Occipital lobe (tissue), 2 donors: ENCODE measurements around the gene APBA2. TPM values are rescaled to one million over a fixed set of nuclear protein-coding genes. Genes with fewer than 3 reads are reported as not detected.

Source experiments
- DNase-seq: peaks from one replicate; lab custom pipeline; 2025; lab: John Stamatoyannopoulos, UW
- total RNA-seq: library from RNA; depleted of rRNA; stranded (reverse); fragments of >200 nt; gene quantifications from one replicate; pipeline ENCODE4 v1.2.3, GENCODE V29; 2014

Gene APBA2
- total RNA-seq, 1 donor from 2014 or later = 108 TPM

DNA sequence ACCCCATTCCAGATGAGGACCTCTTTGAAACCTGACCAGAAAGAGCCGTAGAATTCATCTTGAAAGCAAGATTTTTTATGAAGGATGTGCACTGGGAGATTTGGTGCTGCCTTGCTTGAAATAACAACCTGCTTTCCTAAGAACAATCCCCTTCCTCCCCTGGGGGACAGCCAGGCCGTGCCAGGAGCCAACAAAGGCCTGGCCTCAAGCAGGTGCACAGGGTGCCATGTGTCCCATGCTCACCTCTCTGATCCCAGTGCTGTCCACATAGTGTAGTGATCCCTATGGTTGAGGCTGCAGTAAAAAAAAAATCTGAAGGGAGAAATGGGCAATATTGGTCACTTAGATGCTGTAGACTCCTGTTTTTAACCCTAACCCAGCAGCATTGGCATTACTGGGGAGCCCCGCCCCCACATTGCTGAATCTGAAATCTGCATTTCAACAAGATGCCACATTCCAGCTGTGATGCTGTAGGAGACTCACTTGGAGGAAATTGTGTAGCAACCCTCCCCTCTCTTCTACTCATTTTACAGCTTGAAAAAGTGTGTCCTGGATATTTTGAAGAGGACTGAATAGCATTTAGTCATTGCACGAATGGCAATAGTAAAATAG, 171.2 kb downstream of the APBA2 start:
- no peak for DNase-seq

- DNase-seq = no peak
Observed at GRCh38 chr15:29057856-29058255, 172.1 kb downstream of the APBA2 start.

DNA sequence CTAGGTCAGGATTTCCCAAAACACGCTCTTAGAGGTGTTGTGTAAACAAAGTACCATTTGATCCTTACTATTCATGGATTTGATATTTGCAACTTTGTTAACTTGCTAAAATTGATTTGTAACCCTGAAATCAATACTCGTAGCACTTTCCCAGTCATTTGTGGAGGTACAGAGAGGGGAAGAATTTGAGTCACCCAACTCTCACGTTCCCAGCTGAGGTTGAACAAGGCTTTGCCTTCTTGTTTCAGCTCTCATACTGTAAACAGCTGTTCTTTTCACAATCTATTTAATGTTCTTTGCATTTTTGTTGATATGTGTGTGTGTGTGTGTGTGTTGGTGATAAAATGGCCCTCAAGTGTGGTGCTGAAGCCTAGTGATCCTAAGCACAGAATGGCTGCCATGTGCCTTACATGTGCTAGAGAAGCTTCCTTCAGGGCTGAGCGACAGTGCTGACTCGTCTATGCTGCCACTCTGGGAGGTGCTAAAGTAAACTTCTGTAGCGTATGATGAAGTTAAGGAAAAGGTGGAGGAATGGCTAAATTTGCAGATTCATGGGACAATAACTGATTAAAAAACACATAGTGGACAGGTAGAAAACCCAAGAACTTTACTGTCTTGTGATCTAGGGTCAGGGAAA, 173.2 kb downstream of the APBA2 start:
- DNase-seq = no peak

DNA sequence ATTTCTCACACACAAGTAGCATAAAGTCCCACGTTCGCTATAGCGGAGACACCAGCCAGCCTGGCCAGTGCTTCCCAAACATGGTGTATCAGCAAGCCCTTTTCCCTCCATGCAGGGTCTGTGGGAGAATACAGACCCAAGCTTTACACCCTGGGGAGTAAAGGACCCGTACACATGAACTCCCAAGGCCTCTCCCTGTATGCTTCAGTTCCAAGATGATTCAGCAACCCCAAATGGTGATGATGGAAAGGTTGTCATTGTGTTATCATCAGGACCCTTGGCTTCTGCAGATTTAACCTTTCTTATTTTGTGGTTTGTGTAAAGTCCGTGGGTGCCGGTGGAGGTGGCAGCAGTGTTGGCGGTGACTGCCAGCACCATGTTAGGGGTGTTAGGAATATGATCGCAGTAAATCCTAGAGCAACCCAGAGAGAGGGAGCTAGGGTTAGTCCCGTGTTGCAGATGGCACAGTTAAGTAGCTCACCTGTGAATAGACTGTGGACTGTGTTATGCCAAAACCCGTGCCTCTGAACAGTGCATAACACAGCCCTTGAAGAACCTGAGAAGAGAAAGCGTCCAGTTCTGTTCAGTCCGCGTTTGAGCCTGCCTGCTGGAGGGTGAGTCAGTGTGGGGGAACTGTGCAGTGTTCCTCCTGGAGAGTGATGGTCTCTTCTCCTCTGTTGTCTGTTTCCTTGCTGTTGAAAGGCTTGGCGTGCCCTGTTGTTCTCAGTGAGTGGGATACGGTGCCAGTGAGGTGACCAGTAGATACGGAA, 174.3 kb downstream of the APBA2 start:
- no peak for DNase-seq

DNA sequence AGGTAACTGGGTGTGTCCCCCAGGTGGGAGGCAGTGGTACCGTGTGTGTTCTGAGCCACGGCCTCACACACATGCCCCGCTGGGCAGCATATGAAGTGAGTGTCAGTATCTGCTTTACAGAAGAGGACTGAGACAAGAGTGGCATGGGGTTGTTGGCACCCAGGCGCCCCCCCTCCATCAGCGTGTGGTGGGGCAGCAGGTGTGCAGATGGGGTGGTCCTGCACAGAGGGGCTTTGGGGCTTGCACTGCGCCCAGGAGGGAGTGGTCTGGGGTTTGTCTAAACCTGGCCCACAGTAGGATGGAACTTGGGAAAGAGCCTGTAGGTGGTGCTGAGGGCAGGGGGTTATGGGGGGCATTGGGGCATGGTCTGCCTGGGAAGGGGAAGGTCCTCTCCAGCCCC, 176.0 kb downstream of the APBA2 start:
- no peak for DNase-seq

- DNase-seq = no peak
Observed at GRCh38 chr15:29062179-29062591, 176.4 kb downstream of the APBA2 start.

DNA sequence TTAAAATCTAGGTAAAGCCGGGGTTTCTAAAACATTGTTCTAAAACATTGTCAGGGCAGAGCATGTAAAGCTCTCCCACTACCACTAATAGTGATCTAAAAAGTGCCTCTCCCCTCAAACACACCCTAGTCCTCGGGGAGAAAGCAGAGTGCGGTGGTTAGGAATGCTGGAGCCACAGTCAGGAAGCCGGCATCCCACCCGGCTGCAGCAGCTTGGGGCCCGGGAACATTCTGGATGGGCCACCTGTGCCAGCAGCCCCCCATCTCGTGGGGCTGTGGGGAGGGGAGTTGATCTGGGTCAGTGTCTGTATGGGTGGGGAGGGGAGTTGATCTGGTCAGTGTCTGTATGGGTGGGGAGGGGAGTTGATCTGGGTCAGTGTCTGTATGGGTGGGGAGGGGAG, 176.9 kb downstream of the APBA2 start:
- DNase-seq = no peak

DNA sequence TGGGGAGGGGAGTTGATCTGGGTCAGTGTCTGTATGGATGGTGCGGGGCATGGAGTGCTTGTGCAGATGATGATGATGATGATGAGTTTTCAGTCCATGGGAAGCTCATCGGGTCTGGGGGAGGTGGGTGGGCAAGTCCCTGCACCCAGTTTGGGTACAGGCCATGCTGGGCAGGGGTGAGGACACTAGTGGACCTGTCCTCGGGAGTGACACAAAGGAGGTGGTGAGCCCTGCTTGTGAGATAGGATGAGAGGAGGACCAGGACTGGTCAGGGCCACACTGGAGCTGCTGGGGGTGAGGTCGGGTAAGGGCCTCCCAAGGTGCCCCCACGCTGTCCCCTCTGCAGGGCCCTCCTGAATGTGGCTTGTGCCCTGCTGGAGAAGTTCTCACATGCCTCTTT, 177.9 kb downstream of the APBA2 start:
- no peak for DNase-seq

GRCh38 chr15:29064290-29064689, 178.5 kb downstream of the APBA2 start:
- DNase-seq = no peak

- no peak for DNase-seq
Observed at GRCh38 chr15:29064731-29065130, 179.0 kb downstream of the APBA2 start.

- no peak for DNase-seq
Observed at GRCh38 chr15:29065571-29065970, 179.8 kb downstream of the APBA2 start.

DNA sequence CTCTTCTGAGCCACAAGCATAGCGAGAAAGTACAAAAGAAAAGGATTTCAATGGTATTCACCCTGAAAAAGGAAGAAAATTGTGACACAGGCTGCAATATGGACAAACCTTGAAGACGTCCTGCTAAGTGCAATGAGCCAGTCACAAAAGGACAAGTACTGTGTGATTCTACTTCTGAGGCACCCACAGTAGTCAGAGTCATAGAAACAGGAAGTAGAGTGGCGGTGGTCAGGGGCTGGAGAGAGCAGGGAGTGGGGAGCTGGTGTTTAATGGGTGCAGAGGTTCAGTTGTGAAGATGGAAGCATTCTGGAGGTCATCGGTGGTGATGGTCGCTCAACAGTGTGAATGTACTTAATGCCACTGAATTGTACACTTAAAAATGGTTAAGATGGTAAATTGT, 180.5 kb downstream of the APBA2 start:
- DNase-seq = no peak

- DNase-seq = no peak
Observed at GRCh38 chr15:29066838-29067237, 181.1 kb downstream of the APBA2 start.

DNA sequence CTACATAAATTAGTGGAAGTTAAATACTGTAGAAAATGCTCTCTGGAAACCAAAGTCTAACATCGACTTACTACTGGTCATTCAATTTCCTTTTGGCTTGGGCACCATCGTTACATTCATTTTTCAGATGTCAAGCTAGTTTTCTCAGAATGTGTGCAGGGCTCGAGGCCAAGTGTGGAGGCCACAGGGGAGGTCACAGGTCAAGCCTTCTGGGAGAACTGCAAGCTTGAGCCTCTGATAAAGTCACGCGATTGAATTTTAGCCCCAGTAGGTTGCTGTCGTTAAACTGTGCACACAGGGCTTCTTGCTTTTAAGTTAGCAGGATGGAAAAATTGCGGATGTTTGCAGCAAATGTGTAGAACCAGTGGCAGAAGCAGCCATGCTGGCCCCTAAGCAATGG, 182.2 kb downstream of the APBA2 start:
- DNase-seq = no peak

GRCh38 chr15:29070471-29071231, 184.9 kb downstream of the APBA2 start:
- no peak for DNase-seq

DNA sequence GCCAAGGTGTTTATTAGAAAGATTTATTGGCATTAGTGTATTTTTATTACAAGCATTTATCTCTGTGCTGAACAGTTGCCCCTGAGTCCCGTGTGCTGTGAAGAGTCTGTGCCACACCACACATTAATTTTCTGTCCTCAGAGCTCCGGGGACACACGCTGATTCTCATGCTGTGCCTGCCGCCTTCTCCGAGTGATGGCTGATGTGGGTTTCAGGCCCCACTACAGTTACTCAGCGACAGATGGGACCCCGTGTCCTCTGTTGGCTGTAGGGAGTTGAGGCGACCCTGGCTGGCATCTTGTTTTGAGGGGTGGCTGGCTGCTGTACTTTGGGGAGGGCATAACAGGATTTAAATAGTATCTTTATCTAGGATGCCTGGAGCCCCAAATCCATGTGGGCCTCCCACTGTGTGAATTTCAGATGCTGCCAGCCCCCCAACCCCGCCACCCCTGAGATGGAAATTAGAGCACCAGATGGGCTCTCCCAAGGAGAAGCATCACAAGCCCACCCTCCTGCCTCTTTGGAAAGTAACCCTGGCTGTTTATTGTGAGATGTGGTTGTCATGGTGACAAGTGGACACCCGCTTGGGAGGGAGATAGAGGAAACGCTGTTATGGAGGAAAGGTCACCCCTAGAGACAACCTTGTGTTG, 185.6 kb downstream of the APBA2 start:
- DNase-seq = no peak

DNA sequence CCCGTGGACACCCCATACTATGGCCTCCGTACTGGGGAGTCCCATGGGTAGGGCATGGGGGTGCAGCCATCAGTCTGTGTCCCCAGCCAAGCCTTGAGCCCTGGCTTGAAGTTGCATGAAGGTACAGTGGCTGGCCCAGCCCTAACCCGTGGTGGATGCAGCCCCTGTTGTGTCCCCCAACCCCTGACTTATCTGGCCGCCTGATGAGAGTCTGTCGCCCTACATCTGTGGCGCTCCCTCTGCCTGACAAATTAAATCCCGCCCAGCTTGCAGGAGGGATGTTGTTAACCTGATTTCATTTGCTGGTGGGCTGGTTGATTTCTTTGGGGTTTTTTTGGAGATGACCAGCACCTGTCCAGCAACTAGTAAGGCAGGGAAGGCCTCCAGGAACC, 186.1 kb downstream of the APBA2 start:
- no peak for DNase-seq

DNA sequence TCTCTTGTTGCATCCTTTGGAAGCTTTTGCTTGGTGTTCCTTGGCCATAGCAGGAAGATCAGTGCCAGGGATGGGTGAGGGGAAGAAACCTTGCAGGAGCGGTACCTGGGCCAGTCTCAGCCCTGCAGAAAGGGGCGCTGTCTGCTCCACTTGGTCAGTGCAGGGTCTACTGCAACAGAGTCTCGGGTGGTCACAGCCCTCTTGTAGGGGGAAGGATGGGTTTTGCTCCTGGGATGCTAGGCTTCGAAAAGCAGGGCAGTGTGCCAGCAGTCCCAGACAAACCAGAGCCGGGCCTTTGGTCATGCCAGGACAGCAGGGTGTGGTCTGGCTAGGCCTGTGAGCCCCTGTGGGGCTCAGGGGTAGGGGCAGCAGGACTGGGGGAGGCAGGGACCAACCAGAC, 186.7 kb downstream of the APBA2 start:
- no peak for DNase-seq

- DNase-seq = no peak
Observed at GRCh38 chr15:29074045-29074444, 188.3 kb downstream of the APBA2 start.

DNA sequence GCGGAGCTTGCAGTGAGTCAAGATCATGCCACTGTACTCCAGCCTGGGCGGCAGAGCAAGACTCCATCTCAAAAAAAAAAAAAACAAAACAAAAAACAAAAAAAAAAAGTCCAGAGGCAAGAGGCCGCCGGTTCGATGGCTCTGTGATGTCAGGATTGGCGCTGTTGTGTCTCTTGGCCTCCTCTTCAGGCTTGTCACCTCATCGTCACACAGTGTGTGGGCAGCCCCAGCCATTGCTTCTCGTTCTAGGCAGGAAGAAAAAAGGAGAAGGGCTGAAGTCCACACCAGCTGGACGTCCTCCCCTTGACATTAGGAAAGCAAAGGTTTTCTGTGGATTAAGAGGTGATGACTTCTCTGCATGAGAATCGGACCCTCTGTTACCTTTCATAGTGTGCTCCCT, 192.8 kb downstream of the APBA2 start:
- DNase-seq = no peak

GRCh38 chr15:29079479-29079878, 193.7 kb downstream of the APBA2 start:
- no peak for DNase-seq

DNA sequence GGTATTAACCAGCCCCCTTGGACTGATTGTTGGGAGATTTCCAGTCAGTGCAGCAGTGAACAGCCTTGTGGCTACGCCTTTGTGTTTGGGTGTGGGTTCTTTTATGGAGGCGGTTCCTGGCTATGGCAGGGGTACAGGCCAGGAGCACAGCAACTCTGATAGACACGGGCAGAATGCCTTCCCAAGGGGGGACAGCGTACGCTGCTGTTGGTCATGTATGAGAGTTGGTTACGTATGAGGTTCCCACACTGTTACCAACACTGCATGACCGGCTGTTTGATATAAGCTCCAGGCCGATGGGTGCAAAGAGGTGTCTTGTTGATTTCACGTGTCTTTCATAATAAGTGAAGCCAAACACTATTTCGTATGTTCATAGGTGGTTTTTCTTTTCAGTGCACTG, 196.0 kb downstream of the APBA2 start:
- DNase-seq = no peak
